H9 (cell line): Measurements from ENCODE around the gene ATF3. TPM values are rescaled to one million over a fixed set of nuclear protein-coding genes. Genes with fewer than 3 reads are reported as not detected.

ENCODE experiments used
- DNase-seq: peaks from one replicate; pipeline ENCODE4 v3.0.0-alpha.2; 2017
- H2AFZ ChIP-seq: one replicate; pipeline ENCODE4 v1.6.1; 2013; ENCODE audit warnings: mild to moderate bottlenecking, low read length, control low read depth, moderate library complexity
- H2AK5ac ChIP-seq: 2 replicates; pipeline ENCODE4 v1.6.1; 2013; ENCODE audit warnings: low read length, control low read depth, mixed read lengths; ENCODE audit not compliant: insufficient read length
- H2BK120ac ChIP-seq: one replicate; pipeline ENCODE4 v1.6.1; 2013; ENCODE audit warnings: low read depth, mild to moderate bottlenecking, low read length, control low read depth, inconsistent platforms; ENCODE audit not compliant: poor library complexity, severe bottlenecking
- H2BK12ac ChIP-seq: 2 replicates; pipeline ENCODE4 v1.6.1; 2013; ENCODE audit warnings: low read length, control low read depth, mixed read lengths, low read depth; ENCODE audit not compliant: insufficient read length
- H2BK15ac ChIP-seq: 2 replicates; pipeline ENCODE4 v1.6.1; 2013; ENCODE audit warnings: low read depth, low read length, control low read depth
- H2BK20ac ChIP-seq: one replicate; pipeline ENCODE4 v1.6.1; 2013; ENCODE audit warnings: low read depth, mild to moderate bottlenecking, low read length, control low read depth, inconsistent platforms; ENCODE audit not compliant: poor library complexity, severe bottlenecking
- H2BK5ac ChIP-seq: 2 replicates; pipeline ENCODE4 v1.6.1; 2013; ENCODE audit warnings: low read length, control low read depth, mixed read lengths; ENCODE audit not compliant: insufficient read length
- H3K14ac ChIP-seq: 2 replicates; pipeline ENCODE4 v1.6.1; 2013; ENCODE audit warnings: low read length, control low read depth; ENCODE audit not compliant: insufficient read depth
- H3K18ac ChIP-seq: 2 replicates; pipeline ENCODE4 v1.6.1; 2013; ENCODE audit warnings: low read depth, mild to moderate bottlenecking, mixed read lengths, low read length, control low read depth; ENCODE audit not compliant: insufficient read length
- H3K23ac ChIP-seq: 2 replicates; pipeline ENCODE4 v1.6.1; 2013; ENCODE audit warnings: low read length, control low read depth, mixed read lengths, low read depth; ENCODE audit not compliant: insufficient read length
- H3K23me2 ChIP-seq: 2 replicates; pipeline ENCODE4 v1.6.1; 2013; ENCODE audit warnings: low read depth, mild to moderate bottlenecking, mixed read lengths, low read length, control low read depth; ENCODE audit not compliant: insufficient read length, poor library complexity, severe bottlenecking
- H3K27ac ChIP-seq: 2 replicates; pipeline ENCODE4 v1.5.1; 2013; ENCODE audit warnings: low read length, control low read depth, mixed read lengths, low read depth; ENCODE audit not compliant: insufficient read length
- H3K27me3 ChIP-seq: 2 replicates; pipeline ENCODE4 v1.6.1; 2013; ENCODE audit warnings: low read length, control low read depth, inconsistent platforms; ENCODE audit not compliant: insufficient read depth
- H3K4ac ChIP-seq: 2 replicates; pipeline ENCODE4 v1.6.1; 2013; ENCODE audit warnings: low read depth, mild to moderate bottlenecking, control low read depth, inconsistent platforms, low read length, moderate library complexity
- H3K4me1 ChIP-seq: 2 replicates; pipeline ENCODE4 v1.6.1; 2013; ENCODE audit warnings: low read length, control low read depth, inconsistent platforms; ENCODE audit not compliant: insufficient read depth
- H3K4me2 ChIP-seq: 2 replicates; pipeline ENCODE4 v1.6.1; 2013; ENCODE audit warnings: low read length, control low read depth, mixed read lengths; ENCODE audit not compliant: insufficient read length, insufficient read depth
- H3K56ac ChIP-seq: 2 replicates; pipeline ENCODE4 v1.6.1; 2013; ENCODE audit warnings: low read depth, mild to moderate bottlenecking, mixed read lengths, low read length, control low read depth; ENCODE audit not compliant: insufficient read length
- H3K79me1 ChIP-seq: 2 replicates; pipeline ENCODE4 v1.6.1; 2013; ENCODE audit warnings: low read depth, mild to moderate bottlenecking, moderate library complexity, low read length, control low read depth, inconsistent platforms; ENCODE audit not compliant: insufficient read depth, poor library complexity, severe bottlenecking
- H3K79me2 ChIP-seq: 2 replicates; pipeline ENCODE4 v1.6.1; 2013; ENCODE audit warnings: low read length, control low read depth, inconsistent platforms; ENCODE audit not compliant: insufficient read depth
- H3K9ac ChIP-seq: 2 replicates; pipeline ENCODE4 v1.6.1; 2013; ENCODE audit warnings: low read length, control low read depth, mixed read lengths; ENCODE audit not compliant: insufficient read length; ENCODE audit errors: extremely low read depth
- H3K9me3 ChIP-seq: one replicate; pipeline ENCODE4 v1.6.1; 2013; ENCODE audit warnings: low read depth, low read length, inconsistent platforms; ENCODE audit not compliant: control insufficient read depth
- H3T11ph ChIP-seq: one replicate; pipeline ENCODE4 v1.6.1; 2013; ENCODE audit warnings: mild to moderate bottlenecking, low read length, control low read depth, inconsistent platforms
- H4K20me1 ChIP-seq: one replicate; pipeline ENCODE4 v1.6.1; 2013; ENCODE audit not compliant: control insufficient read depth, insufficient read length, insufficient read depth
- H4K5ac ChIP-seq: 2 replicates; pipeline ENCODE4 v1.6.1; 2013; ENCODE audit warnings: low read depth, mild to moderate bottlenecking, mixed read lengths, low read length, control low read depth; ENCODE audit not compliant: insufficient read length
- H4K8ac ChIP-seq: replicated peaks from 2 replicates; pipeline ENCODE4 v1.6.1; 2013; ENCODE audit warnings: low read length, control low read depth, mixed read lengths, low read depth; ENCODE audit not compliant: insufficient read length
- H4K91ac ChIP-seq: 2 replicates; pipeline ENCODE4 v1.6.1; 2013; ENCODE audit warnings: low read depth, mild to moderate bottlenecking, moderate library complexity, mixed read lengths, low read length, control low read depth; ENCODE audit not compliant: insufficient read length
- H3K27ac Mint-ChIP-seq, 3 experiments: 2 replicates in 2 of 3; 3 replicates in 1 of 3; pipeline ENCODE4 v1.8.0; 2020 to 2021; ENCODE audit warnings: mixed read lengths in 3 of 3, mild to moderate bottlenecking in 1 of 3, moderate library complexity in 1 of 3
- H3K27me3 Mint-ChIP-seq: 2 replicates; pipeline ENCODE4 v1.8.0; 2021; ENCODE audit warnings: low read depth, mild to moderate bottlenecking, moderate library complexity, mixed read lengths
- H3K36me3 Mint-ChIP-seq, 3 experiments: 2 replicates in 2 of 3; 3 replicates in 1 of 3; pipeline ENCODE4 v1.8.0; 2020 to 2021; ENCODE audit warnings: low read depth in 3 of 3, mixed read lengths in 3 of 3; ENCODE audit not compliant: insufficient read depth in 1 of 3
- H3K4me1 Mint-ChIP-seq, 2 experiments: 2 replicates each; pipeline ENCODE4 v1.8.0; 2020; ENCODE audit warnings: mixed read lengths in 2 of 2
- H3K4me3 Mint-ChIP-seq, 2 experiments: 2 replicates in 1 of 2; 3 replicates in 1 of 2; pipeline ENCODE4 v1.8.0; 2020 to 2021; ENCODE audit warnings: mild to moderate bottlenecking in 2 of 2, mixed read lengths in 2 of 2, moderate library complexity in 1 of 2
- H3K9me3 Mint-ChIP-seq, 2 experiments: 2 replicates in 1 of 2; 3 replicates in 1 of 2; pipeline ENCODE4 v1.8.0; 2020; ENCODE audit warnings: mild to moderate bottlenecking in 2 of 2, mixed read lengths in 2 of 2, moderate library complexity in 1 of 2
- CTCF ChIP-seq: fragments of 200-600 bp; sonication (generic); conservative IDR thresholded peaks from 3 replicates; pipeline ENCODE4 v1.8.0; 2021; ENCODE audit warnings: antibody characterized with exemption, mild to moderate bottlenecking
- WGBS: extraction: QIAGEN DNeasy Blood & Tissue Kit; methylation state at CpG from one replicate; pipeline ENCODE4 v1.1.7; 2013; ENCODE audit warnings: missing lambda C conversion rate, low lambda C conversion rate, mixed read lengths; ENCODE audit not compliant: insufficient read length; ENCODE audit errors: extremely low coverage; 5-methylcytosine and 5-hydroxymethylcytosine counted together
- total RNA-seq: library from RNA; stranded (reverse); gene quantifications from 2 replicates; pipeline ENCODE4 v1.2.1, GENCODE V29; 2021

The ATF3 gene
- total RNA-seq, 1 experiment from 2014 or later = 14.7 TPM

- TF ChIP-seq CTCF = no peak
- Mint-ChIP-seq H3K27ac (no peak overlapping the region; a peak in 1 of 7 replicates), H3K4me1 (peaks cover 5 to 7% of the 10 kb centered on the region in 2 experiments)
Measured at GRCh38 chr1:212621949-212622305, 13.4 kb downstream of the ATF3 start.

More at GRCh38 chr1:212621949-212622305, 13.4 kb downstream of the ATF3 start:
- Histone ChIP-seq H2AFZ (no peak overlapping the region), H4K91ac (no peak overlapping the region), H2BK5ac (no peak overlapping the region), H3K27me3 (no peaks in the 10 kb centered on the region), H4K5ac (no peak overlapping the region), H3K23me2 (no peaks in the 10 kb centered on the region), H3K79me2 (no peaks in the 10 kb centered on the region), H3T11ph (no peak overlapping the region), H3K4me2 (no peak overlapping the region), H3K56ac (no peak overlapping the region), H3K27ac (no peak overlapping the region), H2AK5ac (no peak overlapping the region), H3K4ac (no peak overlapping the region), H3K23ac (no peak overlapping the region), H3K14ac (no peak overlapping the region), H4K20me1 (no peaks in the 10 kb centered on the region), H2BK15ac (no peak overlapping the region), H2BK20ac (no peak overlapping the region), H3K9ac (no peak overlapping the region), H4K8ac (no peak overlapping the region), H3K18ac (no peak overlapping the region), H3K4me1 (no peaks in the 10 kb centered on the region), H3K9me3 (no peaks in the 10 kb centered on the region), H2BK12ac (no peak overlapping the region), H2BK120ac (no peak overlapping the region), H3K79me1 (no peaks in the 10 kb centered on the region)
- H3K9me3 Mint-ChIP-seq = no peaks in the 10 kb centered on the region; a peak in 1 of 5 replicates
- WGBS = no CpG with 5 or more reads among the region's 1 CpG
- H3K36me3 Mint-ChIP-seq = peaks cover 11 to 33% (median 31%) of the 10 kb centered on the region in 3 experiments; a peak in 6 of 7 replicates
- H3K27me3 Mint-ChIP-seq = peaks cover 11% of the 10 kb centered on the region
- no peak for DNase-seq
- no peak overlapping the region for H3K4me3 Mint-ChIP-seq
